Putamen (tissue), 1 donor: ENCODE measurements around the gene SMIM21.

Source experiments
- DNase-seq: peaks from one replicate; pipeline ENCODE4 v3.0.0-alpha.2; 2016; ENCODE audit warnings: low spot score

Gene SMIM21

GRCh38 chr18:75427603-75428002 lies at the start of gene SMIM21:
Gene SMIM21, minus strand, starts transcription at chr18:75427703. Its CDS starts 140 bp downstream, at chr18:75427563.
- DNase-seq, result no peak

- no peak for DNase-seq
Measured at GRCh38 chr18:75475228-75475627, 47.7 kb upstream of the SMIM21 start.

- DNase-seq, result no peak
Measured at GRCh38 chr18:75474332-75474731, 46.8 kb upstream of the SMIM21 start.

- DNase-seq, result no peak
Measured at GRCh38 chr18:75473316-75473715, 45.8 kb upstream of the SMIM21 start.

GRCh38 chr18:75472906-75473305 lies 45.4 kb upstream of the SMIM21 start:
- no peak for DNase-seq

- DNase-seq, result no peak
Measured at GRCh38 chr18:75472396-75472795, 44.9 kb upstream of the SMIM21 start.

- DNase-seq, result no peak
Measured at GRCh38 chr18:75471850-75472249, 44.3 kb upstream of the SMIM21 start.

GRCh38 chr18:75467851-75468250 lies 40.3 kb upstream of the SMIM21 start:
- no peak for DNase-seq

GRCh38 chr18:75467281-75467795 lies 39.8 kb upstream of the SMIM21 start:
- no peak for DNase-seq

GRCh38 chr18:75464356-75464755 lies 36.9 kb upstream of the SMIM21 start:
- no peak for DNase-seq

GRCh38 chr18:75462178-75462832 lies 34.8 kb upstream of the SMIM21 start:
- no peak for DNase-seq

GRCh38 chr18:75456199-75456631 lies 28.7 kb upstream of the SMIM21 start:
- DNase-seq, result no peak

GRCh38 chr18:75455249-75456198 lies 28.0 kb upstream of the SMIM21 start:
- no peak for DNase-seq

GRCh38 chr18:75454022-75454795 lies 26.7 kb upstream of the SMIM21 start:
- DNase-seq, result no peak

GRCh38 chr18:75450906-75451305 lies 23.4 kb upstream of the SMIM21 start:
- DNase-seq, result no peak

- no peak for DNase-seq
Measured at GRCh38 chr18:75441896-75442295, 14.4 kb upstream of the SMIM21 start.

GRCh38 chr18:75439348-75439747 lies 11.8 kb upstream of the SMIM21 start:
- no peak for DNase-seq

GRCh38 chr18:75438891-75439290 lies 11.4 kb upstream of the SMIM21 start:
- no peak for DNase-seq

- no peak for DNase-seq
Measured at GRCh38 chr18:75437979-75438378, 10.5 kb upstream of the SMIM21 start.

GRCh38 chr18:75433098-75433497 lies 5.6 kb upstream of the SMIM21 start:
- no peak for DNase-seq

GRCh38 chr18:75429975-75430374 lies 2.5 kb upstream of the SMIM21 start:
- DNase-seq, result peak; percentile 28

- DNase-seq, result no peak
Measured at GRCh38 chr18:75428490-75428889, 987 bp upstream of the SMIM21 start.
